PFSK-1 (cell line): Measurements from ENCODE around the gene HOXA13.

Experiments used
- REST ChIP-seq, 2 experiments: IDR thresholded peaks; 2 replicates each; pipeline versions ENCODE4 v1.6.1 to v1.8.0; 2011 to 2012; ENCODE audit warnings: low read depth in 2 of 2, low read length in 2 of 2, control low read depth in 1 of 2, inconsistent platforms in 1 of 2, mild to moderate bottlenecking in 1 of 2, moderate library complexity in 1 of 2; ENCODE audit not compliant: insufficient read depth in 1 of 2
- SIN3A ChIP-seq: IDR thresholded peaks from 2 replicates; pipeline ENCODE4 v1.6.1; 2012; ENCODE audit warnings: mild to moderate bottlenecking, low read length, moderate library complexity, borderline replicate concordance; ENCODE audit not compliant: insufficient read depth

GRCh38 chr7:27185013-27185853 lies 14.7 kb downstream of the HOXA13 start, which contains the start of gene HOXA11:
- TF ChIP-seq SIN3A (no peak), REST (IDR thresholded peaks at IDR 0.05; ENCODE audit: insufficient read depth in 1 of 2, low read depth in 2 of 2, low read length in 2 of 2) (no peak)
